Measurements from ENCODE around the gene GGCT. TPM values are rescaled to one million over a fixed set of nuclear protein-coding genes. Genes with fewer than 3 reads are reported as not detected.

The GGCT gene
- total RNA-seq, 1 donor from 2014 or later: 77.5 TPM

- no peak for DNase-seq (ENCODE audit: low read depth, low spot score)
- H3K27ac Mint-ChIP-seq (ENCODE audit: unreplicated experiment): peak overlapping the region; percentile 2
- no peaks in the 10 kb centered on the region for H3K27me3 Mint-ChIP-seq (ENCODE audit: low read depth)
- no peak for TF ChIP-seq CTCF (conservative IDR thresholded peaks at IDR 0.05)
- peaks cover 44% of the 10 kb centered on the region for H3K4me1 Mint-ChIP-seq
- H3K4me3 Mint-ChIP-seq: no peak overlapping the region
- H3K36me3 Mint-ChIP-seq (ENCODE audit: low read depth): no peaks in the 10 kb centered on the region
- H3K9me3 Mint-ChIP-seq: no peaks in the 10 kb centered on the region
Observed at GRCh38 chr7:30472081-30472783, 32.4 kb downstream of the GGCT start.

GRCh38 chr7:30471205-30471604 lies 33.4 kb downstream of the GGCT start:
- no peak for DNase-seq (ENCODE audit: low read depth, low spot score)
- no peaks in the 10 kb centered on the region for H3K27me3 Mint-ChIP-seq (ENCODE audit: low read depth)
- H3K36me3 Mint-ChIP-seq (ENCODE audit: low read depth): no peaks in the 10 kb centered on the region
- no peaks in the 10 kb centered on the region for H3K9me3 Mint-ChIP-seq
- peaks cover 41% of the 10 kb centered on the region for H3K4me1 Mint-ChIP-seq
- H3K27ac Mint-ChIP-seq (ENCODE audit: unreplicated experiment): no peak overlapping the region
- H3K4me3 Mint-ChIP-seq: peak overlapping the region; percentile 8
- no peak for TF ChIP-seq CTCF (conservative IDR thresholded peaks at IDR 0.05)

- no peak for DNase-seq (ENCODE audit: low read depth, low spot score)
- Mint-ChIP-seq H3K27me3 (ENCODE audit: low read depth) (no peaks in the 10 kb centered on the region), H3K4me1 (peaks cover 39% of the 10 kb centered on the region), H3K27ac (ENCODE audit: unreplicated experiment) (no peak overlapping the region), H3K9me3 (no peaks in the 10 kb centered on the region), H3K36me3 (ENCODE audit: low read depth) (no peaks in the 10 kb centered on the region), H3K4me3 (peak overlapping the region; percentile 8)
- TF ChIP-seq CTCF (conservative IDR thresholded peaks at IDR 0.05): no peak
Observed at GRCh38 chr7:30470771-30471170, 33.9 kb downstream of the GGCT start.

GRCh38 chr7:30470163-30470770 lies 34.4 kb downstream of the GGCT start:
- Mint-ChIP-seq H3K27ac (ENCODE audit: unreplicated experiment) (peak overlapping the region; percentile 17), H3K36me3 (ENCODE audit: low read depth) (no peaks in the 10 kb centered on the region)
- no peak for DNase-seq (ENCODE audit: low read depth, low spot score)

GRCh38 chr7:30469303-30469702 lies 35.3 kb downstream of the GGCT start:
- no peaks in the 10 kb centered on the region for H3K9me3 Mint-ChIP-seq
- peaks cover 39% of the 10 kb centered on the region for H3K4me1 Mint-ChIP-seq
- TF ChIP-seq CTCF (conservative IDR thresholded peaks at IDR 0.05): peak; percentile 47
- H3K4me3 Mint-ChIP-seq: no peak overlapping the region
- no peaks in the 10 kb centered on the region for H3K36me3 Mint-ChIP-seq (ENCODE audit: low read depth)
- H3K27ac Mint-ChIP-seq (ENCODE audit: unreplicated experiment): peak overlapping the region; percentile 93
- DNase-seq (ENCODE audit: low read depth, low spot score): no peak
- H3K27me3 Mint-ChIP-seq (ENCODE audit: low read depth): no peaks in the 10 kb centered on the region

More at GRCh38 chr7:30470163-30470770, 34.4 kb downstream of the GGCT start:
- Mint-ChIP-seq H3K4me3 (no peak overlapping the region), H3K4me1 (peaks cover 39% of the 10 kb centered on the region), H3K9me3 (no peaks in the 10 kb centered on the region), H3K27me3 (ENCODE audit: low read depth) (no peaks in the 10 kb centered on the region)
- TF ChIP-seq CTCF (conservative IDR thresholded peaks at IDR 0.05): no peak

All from neural crest cell (in vitro differentiated cells).